AG09319 (cell line): ENCODE data around the gene RNF220.

Source experiments
- DNase-seq: peaks from one replicate; pipeline ENCODE4 v3.0.0-alpha.2; 2010; ENCODE audit warnings: low read depth; ENCODE audit errors: extremely low read depth
- TF ChIP-seq, protein P1 (sequence below): IDR thresholded peaks from 2 replicates; pipeline ENCODE4 v1.5.1; 2011; ENCODE audit warnings: low read depth, mild to moderate bottlenecking, inconsistent platforms, low read length, moderate library complexity

The RNF220 gene

DNA sequence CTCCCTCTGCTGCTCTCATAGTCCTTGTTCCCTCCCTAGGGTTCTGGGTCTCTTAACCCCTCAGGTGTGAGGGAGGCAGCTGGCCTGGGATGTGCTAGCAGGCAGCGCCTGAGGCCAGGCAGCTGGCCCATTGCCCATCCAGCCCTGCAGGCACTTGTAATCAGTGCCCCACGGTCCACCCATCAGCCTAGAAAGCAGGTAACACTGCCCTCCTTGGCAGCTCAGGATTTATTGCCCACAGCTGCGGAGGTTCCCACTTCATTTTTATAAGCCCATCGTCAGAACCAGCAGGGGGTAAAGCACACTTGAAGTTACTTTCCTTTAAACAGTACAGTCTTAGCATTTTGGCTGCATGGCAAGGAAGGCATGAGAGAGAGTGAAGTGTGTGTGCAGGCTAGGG is 198.7 kb downstream of the RNF220 start:
- TF ChIP-seq, protein P1, sequence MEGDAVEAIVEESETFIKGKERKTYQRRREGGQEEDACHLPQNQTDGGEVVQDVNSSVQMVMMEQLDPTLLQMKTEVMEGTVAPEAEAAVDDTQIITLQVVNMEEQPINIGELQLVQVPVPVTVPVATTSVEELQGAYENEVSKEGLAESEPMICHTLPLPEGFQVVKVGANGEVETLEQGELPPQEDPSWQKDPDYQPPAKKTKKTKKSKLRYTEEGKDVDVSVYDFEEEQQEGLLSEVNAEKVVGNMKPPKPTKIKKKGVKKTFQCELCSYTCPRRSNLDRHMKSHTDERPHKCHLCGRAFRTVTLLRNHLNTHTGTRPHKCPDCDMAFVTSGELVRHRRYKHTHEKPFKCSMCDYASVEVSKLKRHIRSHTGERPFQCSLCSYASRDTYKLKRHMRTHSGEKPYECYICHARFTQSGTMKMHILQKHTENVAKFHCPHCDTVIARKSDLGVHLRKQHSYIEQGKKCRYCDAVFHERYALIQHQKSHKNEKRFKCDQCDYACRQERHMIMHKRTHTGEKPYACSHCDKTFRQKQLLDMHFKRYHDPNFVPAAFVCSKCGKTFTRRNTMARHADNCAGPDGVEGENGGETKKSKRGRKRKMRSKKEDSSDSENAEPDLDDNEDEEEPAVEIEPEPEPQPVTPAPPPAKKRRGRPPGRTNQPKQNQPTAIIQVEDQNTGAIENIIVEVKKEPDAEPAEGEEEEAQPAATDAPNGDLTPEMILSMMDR = no peak
- DNase-seq = no peak

DNA sequence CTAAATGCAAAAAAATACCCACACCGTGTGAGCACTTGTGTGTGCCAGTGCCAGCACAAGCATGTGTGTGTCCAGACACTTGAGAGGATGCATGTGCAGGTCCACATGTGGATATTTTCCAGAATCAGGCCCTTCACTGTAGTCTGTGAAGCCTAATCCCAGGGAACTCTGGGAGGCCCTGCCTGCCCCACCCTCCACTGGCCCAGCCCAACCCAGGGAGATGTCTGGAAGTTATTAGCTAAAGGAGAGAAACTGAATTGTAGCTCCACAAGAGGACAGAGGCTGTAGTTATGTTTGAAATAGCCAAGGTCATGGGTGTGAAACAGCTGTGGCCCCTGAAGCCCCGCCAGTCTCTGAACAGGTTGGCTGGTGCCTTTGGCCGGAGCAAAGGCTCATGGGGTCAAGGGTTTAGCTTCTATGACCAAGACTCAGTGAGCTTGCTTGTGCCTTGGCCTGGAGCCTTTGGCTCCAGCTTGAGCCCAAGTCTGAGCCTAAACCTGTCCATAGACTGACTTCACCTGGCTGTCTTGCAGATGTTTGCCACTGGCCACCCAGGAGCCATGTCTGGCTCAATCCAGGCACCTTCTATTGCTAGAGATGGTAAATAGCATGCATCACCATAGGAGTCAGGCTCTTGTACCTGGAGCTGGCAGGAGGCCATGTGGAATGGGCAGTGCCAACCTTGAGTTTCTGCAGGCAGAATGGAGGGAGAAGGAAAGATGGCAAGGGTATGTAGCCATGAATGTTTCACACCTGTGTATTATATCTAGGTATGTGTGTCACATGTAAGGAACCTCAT is 199.3 kb downstream of the RNF220 start:
- no peak for DNase-seq
- TF ChIP-seq, protein P1 = no peak

DNA sequence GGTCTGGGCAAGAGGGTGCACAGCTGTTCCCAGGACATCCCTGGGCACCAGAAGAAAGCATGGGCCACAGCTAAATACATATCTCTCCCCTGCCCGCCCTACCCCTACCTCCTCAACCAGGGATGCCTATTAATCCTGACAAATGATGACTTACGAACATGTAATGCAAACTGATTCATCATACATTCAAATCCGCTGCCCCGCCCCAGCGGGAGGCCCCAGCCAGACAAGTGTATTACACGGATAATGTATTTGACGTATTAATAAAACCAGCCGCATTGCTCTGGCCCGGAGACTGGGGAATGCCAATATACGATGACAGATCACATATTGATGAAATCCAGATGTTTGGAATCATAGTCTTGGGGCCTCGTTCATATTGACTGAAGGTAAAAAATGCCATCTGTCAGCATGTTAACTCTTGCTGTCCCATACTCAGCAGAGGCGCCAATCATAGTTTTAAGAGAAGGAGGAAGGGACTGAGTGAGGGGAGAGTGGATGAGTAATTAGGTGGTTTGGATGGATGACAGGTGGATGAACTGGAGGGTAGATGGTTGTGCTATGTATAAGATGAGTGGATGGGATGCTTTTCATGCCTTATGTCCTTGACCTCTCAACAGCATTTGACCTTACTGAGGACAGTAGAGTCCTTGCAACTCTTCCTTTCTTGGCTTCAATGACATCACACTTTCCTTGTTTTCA is 201.0 kb downstream of the RNF220 start:
- no peak for DNase-seq
- TF ChIP-seq, protein P1 = no peak

DNA sequence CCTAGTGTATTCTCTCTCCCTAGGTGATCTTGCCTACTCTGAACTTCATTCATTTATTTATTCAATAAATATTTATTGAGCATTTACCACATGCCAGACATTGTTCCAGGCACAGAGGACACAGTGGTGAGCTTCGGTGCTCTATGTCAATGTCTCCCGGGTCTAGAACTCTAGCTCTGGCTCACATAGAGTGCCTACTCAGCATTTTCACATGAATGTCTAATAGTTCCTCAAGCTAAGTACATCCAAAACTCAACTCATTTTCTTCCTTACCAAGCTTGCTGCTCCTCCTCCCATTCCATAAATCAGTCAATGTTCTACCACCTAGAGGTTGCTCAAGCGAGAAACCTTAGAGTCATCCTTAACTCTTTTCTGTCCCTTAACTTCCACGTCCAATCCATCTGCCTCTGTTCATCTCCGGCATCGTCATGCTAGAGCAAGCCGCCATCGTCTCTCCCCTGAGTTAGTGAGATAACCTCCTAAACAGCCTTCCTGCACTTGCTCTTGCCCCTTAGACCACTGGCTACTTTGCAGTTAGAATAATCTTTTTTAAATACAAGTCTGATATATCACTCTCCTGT is 201.7 kb downstream of the RNF220 start:
- TF ChIP-seq, protein P1 = no peak
- no peak for DNase-seq

DNA sequence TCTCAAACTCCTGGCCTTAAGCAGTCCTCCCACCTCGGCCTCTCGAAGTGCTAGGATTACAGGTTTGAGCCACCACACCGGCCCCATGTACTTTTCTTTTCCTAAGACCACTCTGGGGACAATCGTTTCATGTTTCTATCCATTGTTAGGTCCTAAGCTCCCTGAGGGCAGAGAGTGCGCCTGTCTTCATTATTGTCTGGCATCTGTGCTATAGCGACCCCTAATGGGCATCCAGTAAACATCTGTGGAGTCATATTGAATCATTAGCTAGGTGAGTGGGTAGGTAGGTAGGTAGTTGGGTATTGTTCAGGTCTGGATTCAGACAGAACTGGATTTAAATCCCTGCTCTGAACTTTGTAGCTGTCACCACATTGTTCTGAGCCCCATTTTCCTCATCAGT is 203.1 kb downstream of the RNF220 start:
- TF ChIP-seq, protein P1 = peak; percentile 11
- DNase-seq = no peak

DNA sequence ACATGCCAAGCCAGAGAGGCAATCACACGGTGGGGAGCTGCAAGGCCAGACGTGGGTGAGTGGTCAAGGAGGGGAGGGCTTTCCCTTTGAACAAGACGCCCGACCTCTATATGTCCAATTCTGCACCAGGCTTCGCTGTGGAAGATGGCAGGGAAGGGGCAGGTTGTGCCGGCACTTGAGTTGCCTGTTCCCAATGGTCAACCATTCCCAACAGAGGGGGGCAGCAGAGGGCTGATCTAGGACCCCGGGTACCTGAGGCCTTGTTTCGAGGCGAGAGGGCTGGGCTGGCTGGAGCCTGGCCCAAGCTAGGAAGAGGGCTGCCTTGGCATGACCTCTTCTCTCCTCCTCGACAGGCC is 204.3 kb downstream of the RNF220 start:
- TF ChIP-seq, protein P1 = peak; percentile 72

More for the DNA sequence above, 204.3 kb downstream of the RNF220 start:
- no peak for DNase-seq
